SIG-M5 treated with dmso at 0.1 percent for 504 hours (cell line): Measurements from ENCODE around the gene EPSTI1.

Experiments used
- DNase-seq: peaks from one replicate; lab custom pipeline; 2025; ENCODE audit not compliant: unreplicated experiment; lab: John Stamatoyannopoulos, UW

The EPSTI1 gene

GRCh38 chr13:42971691-42972347, 20.2 kb downstream of the EPSTI1 start:
- no peak for DNase-seq

- peak; percentile 57 for DNase-seq
These were observed 21.0 kb downstream of the EPSTI1 start for GRCh38 chr13:42970824-42971690.

GRCh38 chr13:42969565-42970172, 22.4 kb downstream of the EPSTI1 start:
- DNase-seq, result peak; percentile 74

GRCh38 chr13:42968906-42969305, 23.1 kb downstream of the EPSTI1 start:
- peak; percentile 59 for DNase-seq

- no peak for DNase-seq
These were observed 24.4 kb downstream of the EPSTI1 start for GRCh38 chr13:42967660-42968059.

- DNase-seq, result no peak
These were observed 26.8 kb downstream of the EPSTI1 start for GRCh38 chr13:42965281-42965680.

- DNase-seq, result no peak
These were observed 27.3 kb downstream of the EPSTI1 start for GRCh38 chr13:42964761-42965161.

- no peak for DNase-seq
These were observed 32.4 kb downstream of the EPSTI1 start for GRCh38 chr13:42959615-42960014.

- no peak for DNase-seq
These were observed 34.2 kb downstream of the EPSTI1 start for GRCh38 chr13:42957881-42958280.

- DNase-seq, result no peak
These were observed 41.9 kb downstream of the EPSTI1 start for GRCh38 chr13:42950181-42950580.

GRCh38 chr13:42947925-42948324, 44.1 kb downstream of the EPSTI1 start:
- DNase-seq, result no peak

GRCh38 chr13:42946927-42947326, 45.1 kb downstream of the EPSTI1 start:
- DNase-seq, result peak; percentile 42

GRCh38 chr13:42929886-42930535, 62.0 kb downstream of the EPSTI1 start:
- DNase-seq, result no peak

GRCh38 chr13:42926555-42926954, 65.5 kb downstream of the EPSTI1 start:
- no peak for DNase-seq

GRCh38 chr13:42926043-42926442, 66.0 kb downstream of the EPSTI1 start:
- no peak for DNase-seq

- no peak for DNase-seq
These were observed 66.4 kb downstream of the EPSTI1 start for GRCh38 chr13:42925626-42926025.

- DNase-seq, result no peak
These were observed 67.7 kb downstream of the EPSTI1 start for GRCh38 chr13:42924344-42924743.

- DNase-seq, result no peak
These were observed 84.3 kb downstream of the EPSTI1 start for GRCh38 chr13:42907745-42908144.

GRCh38 chr13:42906257-42906656, 85.8 kb downstream of the EPSTI1 start:
- no peak for DNase-seq

- no peak for DNase-seq
These were observed 86.5 kb downstream of the EPSTI1 start for GRCh38 chr13:42905579-42905978.

GRCh38 chr13:42899266-42899665, 92.8 kb downstream of the EPSTI1 start:
- DNase-seq, result no peak
